Keratinocyte (primary cell): ENCODE results near the gene LONP2. TPM values are rescaled to one million over a fixed set of nuclear protein-coding genes. Genes with fewer than 3 reads are reported as not detected.

Experiments used
- DNase-seq: peaks from one replicate; pipeline ENCODE4 v3.0.0-alpha.2; 2011; ENCODE audit warnings: low read depth, missing footprints, low spot score
- FAIRE-seq: peaks from 2 replicates; lab custom pipeline; 2011; peaks lifted over from hg19 to GRCh38; lab: Jason Lieb, UNC
- H2AFZ ChIP-seq: 2 replicates; pipeline ENCODE4 v1.6.0; 2012; ENCODE audit warnings: low read length, control low read depth, inconsistent platforms; ENCODE audit not compliant: control insufficient read depth
- H3K27ac ChIP-seq: 2 replicates; pipeline ENCODE4 v1.5.1; 2011; ENCODE audit warnings: low read length; ENCODE audit not compliant: control insufficient read depth, insufficient read depth
- H3K27me3 ChIP-seq: 3 replicates; pipeline ENCODE4 v1.6.0; 2011; ENCODE audit warnings: low read length; ENCODE audit not compliant: control insufficient read depth, insufficient read depth; ENCODE audit errors: extremely low read depth
- H3K36me3 ChIP-seq, 2 experiments: 2 replicates in 1 of 2; 3 replicates in 1 of 2; pipeline ENCODE4 v1.5.1; 2011; ENCODE audit warnings: low read length in 2 of 2, mild to moderate bottlenecking in 1 of 2; ENCODE audit not compliant: control insufficient read depth in 2 of 2, insufficient read depth in 2 of 2; ENCODE audit errors: extremely low read depth in 1 of 2
- H3K4me1 ChIP-seq: 3 replicates; pipeline ENCODE4 v1.5.1; 2011; ENCODE audit warnings: low read length; ENCODE audit not compliant: control insufficient read depth, insufficient read depth; ENCODE audit errors: extremely low read depth
- H3K4me2 ChIP-seq: 3 replicates; pipeline ENCODE4 v1.6.0; 2011; ENCODE audit warnings: low read depth, low read length; ENCODE audit not compliant: control insufficient read depth, insufficient read depth; ENCODE audit errors: extremely low read depth
- H3K4me3 ChIP-seq, 3 experiments: fragments of 200-600 bp in 1 of 3; sonication (generic) in 1 of 3; 2 replicates in 2 of 3; 3 replicates in 1 of 3; pipeline ENCODE4 v1.5.1; 2011 to 2016; ENCODE audit warnings: low read length in 3 of 3, mild to moderate bottlenecking in 3 of 3, control low read depth in 2 of 3, inconsistent platforms in 1 of 3, low read depth in 1 of 3, mixed read lengths in 1 of 3, mixed run types in 1 of 3, moderate library complexity in 1 of 3; ENCODE audit not compliant: control insufficient read depth in 2 of 3, insufficient read depth in 2 of 3; ENCODE audit errors: extremely low read depth in 1 of 3
- H3K79me2 ChIP-seq: 2 replicates; pipeline ENCODE4 v1.6.0; 2012; ENCODE audit warnings: low read length; ENCODE audit not compliant: control insufficient read depth, insufficient read depth
- H3K9ac ChIP-seq: 3 replicates; pipeline ENCODE4 v1.6.0; 2011; ENCODE audit warnings: low read length; ENCODE audit not compliant: control insufficient read depth, insufficient read depth; ENCODE audit errors: extremely low read depth
- H3K9me1 ChIP-seq: 3 replicates; pipeline ENCODE4 v1.6.0; 2011; ENCODE audit warnings: low read length; ENCODE audit not compliant: control insufficient read depth, insufficient read depth; ENCODE audit errors: extremely low read depth
- H3K9me3 ChIP-seq: 2 replicates; pipeline ENCODE4 v1.5.1; 2012; ENCODE audit warnings: low read depth, low read length; ENCODE audit not compliant: control insufficient read depth
- H4K20me1 ChIP-seq: 3 replicates; pipeline ENCODE4 v1.6.0; 2011; ENCODE audit warnings: low read length; ENCODE audit not compliant: control insufficient read depth, insufficient read depth; ENCODE audit errors: extremely low read depth
- CTCF ChIP-seq, 3 experiments: IDR thresholded peaks in 1 of 3; conservative IDR thresholded peaks in 1 of 3; optimal IDR thresholded peaks in 1 of 3; 2 replicates in 2 of 3; 3 replicates in 1 of 3; pipeline versions ENCODE3 to v1.5.1; 2011; ENCODE audit warnings: low read length in 3 of 3, mild to moderate bottlenecking in 3 of 3, moderate library complexity in 2 of 3, control low read depth in 1 of 3, inconsistent platforms in 1 of 3; ENCODE audit not compliant: insufficient read depth in 2 of 3; ENCODE audit errors: extremely low read depth in 1 of 3
- EZH2 ChIP-seq: IDR thresholded peaks from one replicate; pipeline ENCODE4 v1.6.1; 2012; ENCODE audit warnings: inconsistent platforms, mild to moderate bottlenecking, low read length, moderate library complexity
- dilution Hi-C: fragments of 300-500 bp; cut with MboI; formaldehyde crosslinking; loops from one replicate; pipeline ENCODE4 v1.7.0; 2020; ENCODE audit warnings: low sequenced_read_pairs; ENCODE audit not compliant: extremely low pct_ligation_motif_present
- polyA plus RNA-seq, 5 experiments: library from polyadenylated mRNA; depleted of rRNA in 3 of 5; stranded (reverse) in 3 of 5; stranded (forward) in 1 of 5; unstranded in 1 of 5; fragments of >200 nt; gene quantifications; 1 replicate in 1 of 5; 2 replicates in 3 of 5; 3 replicates in 1 of 5; pipeline versions ENCODE4 v1.2.1 to v1.2.3, GENCODE V29; 2011 to 2012; ENCODE audit warnings: missing spikeins in 2 of 5, low read depth in 1 of 5, low replicate concordance in 1 of 5

Gene LONP2
- polyA plus RNA-seq, 1 donor (not counting 4 experiments of a cell fraction or from before 2014, with no cell fraction given) = 49.4 TPM

- DNase-seq = no peak
- no peak for FAIRE-seq
- TF ChIP-seq EZH2 (no peak), CTCF (optimal IDR thresholded peaks at IDR 0.05 in 1 of 3, IDR thresholded peaks at IDR 0.05 in 1 of 3, conservative IDR thresholded peaks at IDR 0.05 in 1 of 3; ENCODE audit: extremely low read depth in 1 of 3, insufficient read depth in 2 of 3, low read length in 3 of 3) (no peak)
- Histone ChIP-seq H3K27ac (no peak overlapping the region), H3K4me2 (no peak overlapping the region), H3K4me3 (no peak overlapping the region), H3K4me1 (no peaks in the 10 kb centered on the region), H3K9ac (no peak overlapping the region), H4K20me1 (no peaks in the 10 kb centered on the region), H3K79me2 (peaks cover 22% of the 10 kb centered on the region), H2AFZ (no peak overlapping the region), H3K36me3 (peaks cover 14 to 20% of the 10 kb centered on the region in 2 experiments), H3K9me3 (no peaks in the 10 kb centered on the region), H3K9me1 (no peaks in the 10 kb centered on the region), H3K27me3 (no peaks in the 10 kb centered on the region)
- dilution Hi-C loops = loop anchor here (25.0 kb wide), 1 partner anchor 157 kb away; no protein-coding TSS in a partner anchor
Measured at GRCh38 chr16:48354877-48355855, 111.1 kb downstream of the LONP2 start.

GRCh38 chr16:48356633-48357376 is 112.7 kb downstream of the LONP2 start:
- no peaks in the 10 kb centered on the region for H3K9me3 ChIP-seq
- no peaks in the 10 kb centered on the region for H3K9me1 ChIP-seq
- dilution Hi-C loops = loop anchor here (25.0 kb wide), 1 partner anchor 155 kb away; no protein-coding TSS in a partner anchor
- H3K4me2 ChIP-seq = no peak overlapping the region
- no peak overlapping the region for H3K27ac ChIP-seq
- H3K4me3 ChIP-seq = no peak overlapping the region
- FAIRE-seq (no peak), DNase-seq (no peak)
- H3K79me2 ChIP-seq = peaks cover 36% of the 10 kb centered on the region
- H3K4me1 ChIP-seq = no peaks in the 10 kb centered on the region
- peaks cover 10 to 14% of the 10 kb centered on the region in 2 experiments for H3K36me3 ChIP-seq
- no peaks in the 10 kb centered on the region for H3K27me3 ChIP-seq
- no peak overlapping the region for H3K9ac ChIP-seq
- no peak overlapping the region for H2AFZ ChIP-seq
- peaks cover 4% of the 10 kb centered on the region for H4K20me1 ChIP-seq
- TF ChIP-seq EZH2 (no peak), CTCF (optimal IDR thresholded peaks at IDR 0.05 in 1 of 3, IDR thresholded peaks at IDR 0.05 in 1 of 3, conservative IDR thresholded peaks at IDR 0.05 in 1 of 3; ENCODE audit: extremely low read depth in 1 of 3, insufficient read depth in 2 of 3, low read length in 3 of 3) (no peak)
